ENCODE results near the gene SRCAP.

Gene SRCAP

DNA sequence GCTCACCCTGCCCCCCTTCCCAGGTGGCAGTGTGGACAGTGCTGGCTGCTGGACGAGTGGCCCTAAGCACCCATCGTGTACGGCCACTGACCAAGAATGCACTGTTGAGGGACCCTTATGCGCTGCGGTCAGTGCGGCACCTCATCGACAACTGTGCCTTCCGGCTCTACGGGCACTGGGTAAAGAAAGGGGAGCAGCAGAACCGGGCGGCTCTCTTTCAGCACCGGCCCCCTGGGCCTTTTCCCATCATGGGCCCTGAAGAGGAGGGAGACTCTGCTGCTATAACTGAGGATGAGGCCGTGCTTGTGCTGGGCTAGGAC, 57.8 kb downstream of the SRCAP start:
- DNase-seq (ENCODE audit: low read depth, low spot score), result no peak

DNA sequence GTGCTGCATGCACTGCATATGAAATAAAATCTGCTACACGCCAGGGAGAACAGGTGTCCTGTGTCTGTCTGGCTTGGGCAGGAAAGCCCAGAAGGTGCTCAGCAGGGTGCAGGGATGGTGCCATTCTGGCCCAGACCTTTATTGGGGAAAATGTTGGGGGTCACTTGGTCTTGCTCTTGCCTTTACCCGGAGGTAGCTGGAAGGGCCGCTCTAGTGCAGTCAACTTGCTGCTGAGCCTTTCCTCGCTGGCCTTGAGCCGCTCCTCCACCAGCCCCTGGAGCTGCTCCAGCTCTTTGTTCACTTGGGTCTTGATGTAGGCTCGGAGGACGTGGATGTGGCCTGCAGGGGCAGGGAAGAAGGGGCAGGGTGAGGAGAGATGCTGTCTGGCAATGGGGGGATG, 58.3 kb downstream of the SRCAP start:
- no peak for DNase-seq (ENCODE audit: low read depth, low spot score)

DNA sequence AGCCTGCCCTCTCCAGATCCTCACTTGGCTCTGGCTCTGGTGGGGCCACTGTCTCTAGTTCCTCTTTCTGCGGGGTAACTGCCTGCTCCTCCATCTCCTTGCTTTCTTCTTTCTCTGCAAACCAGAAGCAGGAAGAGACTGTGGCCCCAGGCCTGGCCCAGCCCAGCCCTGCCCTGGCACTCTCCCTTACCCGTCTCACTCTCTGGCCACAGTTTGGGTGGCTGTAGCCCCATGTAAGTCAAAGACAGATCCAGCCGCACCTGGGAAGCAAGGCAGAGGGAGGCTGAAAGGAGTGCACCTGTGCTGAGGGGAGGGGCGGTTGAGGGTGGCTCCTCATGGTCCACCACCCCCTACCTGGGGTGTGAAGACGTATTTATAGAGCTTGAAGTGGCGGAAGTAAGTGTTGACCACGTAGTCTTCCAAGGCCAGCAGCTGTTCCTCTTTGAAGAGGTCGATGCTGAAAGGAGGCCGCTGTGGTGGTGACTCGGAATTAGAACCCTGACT, 60.1 kb downstream of the SRCAP start:
- DNase-seq (ENCODE audit: low read depth, low spot score), result no peak

DNA sequence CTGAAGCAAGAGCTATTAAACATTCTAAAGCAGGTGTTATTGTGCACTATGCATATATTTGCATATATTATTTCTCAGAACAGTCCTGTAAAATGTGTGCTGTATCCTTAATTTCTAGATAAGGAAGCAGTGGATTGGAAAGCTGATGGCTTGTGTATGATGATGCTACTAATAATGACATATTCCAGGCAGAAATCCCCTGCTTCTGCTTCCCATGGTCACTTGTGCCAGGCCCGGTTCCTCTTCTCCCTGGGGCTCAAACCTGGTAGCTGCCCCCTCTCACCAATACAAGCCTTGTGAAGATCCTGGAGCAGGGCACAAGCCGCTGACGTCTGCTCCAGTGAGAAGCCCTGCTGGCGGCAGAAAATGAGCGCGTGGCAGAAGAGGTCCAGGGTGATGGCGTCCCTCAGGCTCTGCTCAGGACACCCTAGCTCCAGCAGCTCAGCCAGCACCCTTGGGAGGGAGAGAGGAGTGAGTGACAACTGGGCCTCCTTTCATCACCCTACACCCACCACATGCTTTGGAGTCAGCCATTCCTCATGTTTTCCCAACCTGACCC, 61.1 kb downstream of the SRCAP start:
- no peak for DNase-seq (ENCODE audit: low read depth, low spot score)

DNA sequence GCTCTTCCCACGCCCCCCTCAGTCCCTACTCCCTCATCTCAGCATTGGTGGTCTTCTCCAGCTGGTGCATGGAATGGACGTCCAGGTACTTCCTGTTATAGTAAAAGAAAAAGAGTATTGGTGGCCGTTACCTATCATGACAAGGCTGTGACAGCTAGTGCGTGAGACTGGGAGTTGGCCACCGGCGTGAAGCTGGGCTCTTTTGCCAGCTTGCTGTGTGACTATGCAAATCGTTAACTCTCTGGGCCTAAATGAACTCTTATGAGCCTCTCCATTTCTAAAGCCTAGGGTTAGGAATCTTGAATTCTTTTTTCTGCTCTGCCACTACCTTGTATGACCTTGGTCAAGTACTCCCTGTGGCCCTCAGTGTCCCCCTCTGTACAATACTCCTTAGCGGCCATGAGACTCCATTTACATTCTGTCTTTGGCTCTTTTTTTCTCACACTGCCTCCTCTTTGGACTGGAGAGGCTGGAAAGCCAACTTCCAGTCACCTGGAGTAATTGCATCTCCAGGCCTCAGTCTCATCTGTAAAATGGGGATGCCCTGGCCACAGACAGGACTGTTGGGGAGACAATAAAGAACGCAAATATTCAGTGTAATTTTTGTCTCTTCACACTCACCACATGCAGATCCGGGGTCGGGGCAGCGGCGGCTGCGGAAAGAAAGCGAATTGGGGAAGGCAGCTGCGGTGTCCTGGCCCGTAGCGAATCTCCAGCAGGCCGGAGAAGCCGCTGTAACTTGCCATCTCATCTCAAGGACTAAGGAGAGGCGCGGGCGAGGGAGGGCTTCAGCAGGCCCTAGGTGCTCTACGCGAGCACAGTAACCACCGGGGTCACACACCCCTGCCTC, 61.8 kb downstream of the SRCAP start:
- DNase-seq (ENCODE audit: low read depth, low spot score), result no peak

DNA sequence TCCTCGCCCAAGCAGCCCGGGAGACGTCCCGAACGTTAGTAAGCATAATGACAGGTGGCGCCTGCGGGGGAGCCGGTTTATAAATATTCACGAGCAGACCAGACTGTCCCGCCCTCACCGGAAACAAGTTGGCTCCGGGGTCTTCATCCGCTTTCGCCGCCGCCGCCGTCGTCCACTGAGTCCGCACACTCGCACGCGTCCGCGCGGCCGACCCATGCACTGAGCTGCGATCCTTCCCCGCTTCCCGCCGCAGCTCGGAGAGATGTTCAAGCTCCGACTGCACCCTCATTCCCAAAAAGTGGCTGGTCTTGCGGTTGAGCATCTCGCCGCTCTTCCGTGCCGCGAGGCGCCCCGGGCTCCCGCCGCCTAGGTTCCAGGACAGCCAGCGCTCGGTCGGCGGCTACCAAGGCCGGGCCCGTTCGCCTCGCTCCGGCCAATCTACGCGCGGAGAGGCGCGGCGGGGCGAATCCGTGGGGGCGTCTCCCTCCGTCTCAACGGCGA, 62.5 kb downstream of the SRCAP start:
- DNase-seq (ENCODE audit: low read depth, low spot score), result peak; percentile 14

DNA sequence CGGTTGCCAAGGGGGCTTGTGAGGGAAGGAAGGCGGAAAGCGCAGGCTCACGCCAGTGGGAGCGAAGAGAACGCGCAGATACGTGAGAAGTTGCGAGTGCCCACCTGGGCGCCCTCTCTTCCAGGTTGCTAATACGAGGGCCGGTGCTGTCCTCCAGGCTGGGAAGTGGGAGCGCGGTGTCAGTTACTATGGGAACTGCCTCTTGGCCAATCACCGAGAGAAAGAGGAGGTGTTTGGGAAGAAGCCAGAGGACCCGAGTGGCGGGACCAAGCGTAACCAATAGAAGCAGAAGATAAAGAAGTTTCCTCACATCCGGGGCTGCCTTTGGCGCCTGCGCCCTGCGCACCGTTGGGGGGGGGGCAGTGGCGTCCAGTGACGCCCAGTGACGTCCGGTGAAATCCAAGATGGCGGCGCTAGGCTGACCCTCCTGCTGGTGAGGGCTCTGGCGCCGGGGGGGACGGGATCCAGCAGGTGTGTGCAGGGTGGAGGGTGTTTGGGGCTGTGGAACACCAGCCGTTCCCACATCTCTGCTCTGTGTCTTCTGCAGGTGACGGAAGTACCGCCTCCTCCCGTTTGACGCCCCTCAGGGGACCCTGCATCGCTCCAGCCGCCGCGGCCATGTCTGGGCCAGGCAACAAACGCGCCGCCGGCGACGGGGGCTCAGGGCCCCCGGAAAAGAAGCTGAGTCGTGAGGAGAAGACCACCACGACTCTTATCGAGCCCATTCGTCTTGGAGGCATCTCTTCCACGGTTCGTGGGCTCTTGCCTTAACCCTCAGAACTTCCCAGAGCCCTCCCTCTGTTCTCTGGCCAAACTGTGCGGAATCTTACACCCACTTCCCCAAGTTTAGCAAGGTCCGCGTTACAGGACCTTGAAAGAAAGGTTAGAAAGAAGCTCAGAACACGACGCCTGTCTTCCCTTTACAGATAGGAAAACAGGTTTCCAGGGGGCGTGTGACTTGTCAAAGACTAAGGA, 63.2 kb downstream of the SRCAP start, which contains the start of the genes CFAP119 and RNF40:
TSS of gene CFAP119 (minus strand) at position 135 of the 975 bp plus-strand sequence. CDS start 314 bp downstream, outside the sequence.
TSS of gene RNF40 (plus strand) at position 395 of the 975 bp plus-strand sequence. CDS start at position 619, 224 bp downstream.
- DNase-seq (ENCODE audit: low read depth, low spot score), result peak; percentile 82

DNA sequence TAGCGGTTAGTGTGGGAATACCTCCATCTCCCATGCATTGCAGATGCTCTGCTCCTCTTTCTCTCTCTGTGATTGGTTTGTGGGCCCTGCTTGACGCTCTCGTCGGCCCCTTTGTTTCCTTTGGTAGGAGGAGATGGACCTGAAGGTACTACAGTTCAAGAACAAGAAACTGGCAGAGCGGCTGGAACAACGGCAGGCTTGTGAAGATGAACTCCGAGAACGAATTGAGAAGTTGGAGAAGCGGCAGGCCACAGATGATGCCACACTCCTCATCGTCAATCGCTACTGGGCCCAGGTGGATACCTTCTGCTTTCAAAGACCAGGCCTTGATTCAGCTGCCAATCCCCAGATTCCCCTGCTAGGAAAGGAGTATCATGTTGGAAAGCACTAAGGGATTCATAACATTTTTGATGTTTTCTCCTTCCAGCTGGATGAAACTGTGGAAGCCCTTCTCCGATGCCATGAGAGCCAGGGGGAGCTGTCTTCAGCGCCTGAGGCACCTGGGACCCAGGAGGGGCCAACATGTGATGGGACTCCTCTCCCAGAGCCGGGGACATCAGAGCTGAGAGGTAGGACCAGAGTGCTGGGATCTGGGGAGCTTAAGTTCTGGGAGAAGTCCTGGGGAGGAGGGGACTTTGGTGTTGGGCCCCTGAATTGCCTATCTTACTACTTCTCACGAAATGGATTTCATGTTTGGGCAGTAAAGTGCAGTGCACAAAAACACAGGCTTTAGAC, 64.2 kb downstream of the SRCAP start:
- DNase-seq (ENCODE audit: low read depth, low spot score), result no peak

DNA sequence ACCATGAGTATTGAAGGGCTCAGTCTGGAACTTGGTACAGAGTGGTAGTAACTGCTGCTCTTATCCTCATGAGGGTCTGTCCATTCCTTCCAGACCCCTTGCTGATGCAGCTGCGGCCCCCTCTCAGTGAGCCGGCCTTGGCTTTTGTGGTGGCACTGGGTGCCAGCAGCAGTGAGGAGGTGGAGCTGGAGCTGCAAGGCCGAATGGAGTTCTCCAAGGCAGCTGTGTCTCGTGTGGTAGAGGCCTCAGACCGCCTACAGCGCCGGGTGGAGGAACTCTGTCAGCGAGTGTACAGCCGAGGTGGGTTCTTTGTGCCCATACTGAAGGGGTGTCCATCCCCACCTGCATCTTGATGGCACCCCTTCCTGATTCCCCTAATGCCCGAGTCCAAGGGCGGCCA, 65.1 kb downstream of the SRCAP start:
- no peak for DNase-seq (ENCODE audit: low read depth, low spot score)

DNA sequence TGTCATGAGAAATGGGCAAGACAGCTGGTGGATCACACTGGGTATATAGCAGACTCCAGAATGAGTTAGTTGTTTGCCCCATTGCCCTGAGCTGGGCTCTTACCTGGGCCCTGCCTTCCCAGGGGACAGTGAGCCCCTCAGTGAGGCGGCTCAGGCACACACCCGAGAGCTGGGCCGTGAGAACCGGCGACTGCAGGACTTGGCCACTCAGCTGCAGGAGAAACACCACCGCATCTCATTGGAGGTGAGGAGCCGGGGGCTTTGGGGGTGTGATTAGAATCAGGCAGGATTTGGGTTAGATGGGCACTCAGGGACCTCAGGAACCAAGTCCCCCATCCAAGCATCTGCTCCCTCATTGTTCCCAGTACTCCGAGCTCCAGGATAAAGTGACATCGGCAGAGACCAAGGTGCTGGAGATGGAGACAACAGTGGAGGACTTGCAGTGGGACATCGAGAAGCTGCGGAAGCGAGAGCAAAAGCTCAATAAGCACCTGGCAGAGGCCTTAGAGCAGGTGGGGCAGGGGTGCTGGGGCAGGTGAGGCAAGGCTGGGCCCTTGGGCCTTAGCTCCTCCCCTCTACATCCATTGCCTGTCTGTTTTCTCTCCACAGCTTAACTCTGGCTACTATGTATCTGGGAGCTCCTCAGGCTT, 66.0 kb downstream of the SRCAP start:
- DNase-seq (ENCODE audit: low read depth, low spot score), result no peak

DNA sequence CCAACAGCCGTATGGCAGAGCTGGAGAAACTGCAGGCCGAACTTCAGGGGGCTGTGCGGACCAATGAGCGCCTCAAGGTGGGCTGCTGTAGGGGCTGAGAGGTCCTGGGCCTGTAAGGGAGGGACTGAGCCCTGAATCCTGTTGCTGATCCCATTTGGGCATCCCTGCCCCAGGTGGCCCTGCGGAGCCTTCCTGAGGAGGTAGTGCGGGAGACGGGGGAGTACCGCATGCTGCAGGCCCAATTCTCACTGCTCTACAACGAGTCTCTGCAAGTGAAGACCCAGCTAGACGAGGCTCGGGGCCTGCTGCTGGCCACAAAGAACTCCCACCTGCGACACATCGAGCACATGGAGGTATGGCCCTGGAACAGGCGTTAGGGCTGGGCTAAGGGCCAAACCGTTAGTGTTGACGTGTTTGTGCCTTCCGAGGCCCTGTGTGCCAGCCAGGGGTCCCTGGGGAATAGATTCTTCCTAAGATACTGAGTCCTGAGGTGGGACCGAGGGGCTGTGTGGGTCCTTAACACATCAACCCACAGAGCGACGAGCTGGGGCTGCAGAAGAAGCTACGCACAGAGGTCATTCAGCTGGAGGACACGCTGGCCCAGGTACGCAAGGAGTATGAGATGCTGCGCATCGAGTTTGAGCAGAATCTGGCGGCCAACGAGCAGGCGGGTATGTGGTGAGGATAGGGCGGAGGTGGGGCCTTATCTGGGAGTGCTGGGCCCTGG, 67.4 kb downstream of the SRCAP start:
- no peak for DNase-seq (ENCODE audit: low read depth, low spot score)

DNA sequence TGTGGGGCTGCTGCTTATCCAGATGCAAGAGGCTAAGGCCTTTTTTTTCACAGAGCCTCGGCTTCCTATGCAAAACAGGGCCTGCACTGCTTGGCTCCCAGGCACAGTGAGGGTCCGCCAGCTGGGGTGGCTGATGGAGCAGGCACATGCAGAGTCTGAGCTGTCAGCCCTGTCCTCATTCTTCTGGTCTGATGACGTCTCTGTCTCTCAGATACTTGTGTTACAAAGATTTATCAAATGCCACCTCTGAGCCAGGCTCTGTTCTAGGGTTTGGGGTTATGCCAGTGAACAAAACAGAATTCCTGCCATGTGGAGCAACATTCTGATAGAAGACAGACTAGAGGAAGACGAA, 67.9 kb downstream of the SRCAP start:
- DNase-seq (ENCODE audit: low read depth, low spot score), result no peak

DNA sequence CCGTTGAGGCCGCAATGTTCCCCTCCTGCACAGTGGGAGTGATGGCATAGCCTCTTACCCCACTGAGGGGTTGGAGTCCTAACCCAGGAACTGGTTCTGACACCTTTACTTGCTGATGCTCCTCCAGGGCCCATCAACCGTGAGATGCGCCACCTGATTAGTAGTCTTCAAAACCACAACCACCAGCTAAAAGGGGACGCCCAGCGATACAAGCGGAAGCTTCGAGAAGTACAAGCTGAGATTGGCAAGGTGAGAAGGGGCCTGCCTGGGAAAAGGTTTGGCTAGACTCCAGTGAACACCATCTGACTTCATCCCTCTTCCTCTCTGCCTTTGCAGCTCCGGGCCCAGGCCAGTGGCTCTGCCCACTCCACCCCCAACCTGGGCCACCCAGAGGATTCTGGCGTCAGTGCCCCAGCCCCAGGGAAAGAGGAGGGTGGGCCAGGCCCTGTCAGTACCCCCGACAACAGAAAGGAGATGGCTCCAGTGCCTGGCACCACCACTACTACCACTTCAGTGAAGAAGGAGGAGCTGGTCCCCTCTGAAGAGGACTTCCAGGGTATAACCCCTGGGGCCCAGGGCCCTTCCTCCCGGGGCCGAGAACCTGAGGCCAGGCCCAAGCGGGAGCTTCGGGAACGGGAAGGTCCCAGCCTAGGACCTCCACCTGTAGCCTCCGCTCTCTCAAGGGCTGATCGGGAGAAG, 68.9 kb downstream of the SRCAP start:
- DNase-seq (ENCODE audit: low read depth, low spot score), result no peak

DNA sequence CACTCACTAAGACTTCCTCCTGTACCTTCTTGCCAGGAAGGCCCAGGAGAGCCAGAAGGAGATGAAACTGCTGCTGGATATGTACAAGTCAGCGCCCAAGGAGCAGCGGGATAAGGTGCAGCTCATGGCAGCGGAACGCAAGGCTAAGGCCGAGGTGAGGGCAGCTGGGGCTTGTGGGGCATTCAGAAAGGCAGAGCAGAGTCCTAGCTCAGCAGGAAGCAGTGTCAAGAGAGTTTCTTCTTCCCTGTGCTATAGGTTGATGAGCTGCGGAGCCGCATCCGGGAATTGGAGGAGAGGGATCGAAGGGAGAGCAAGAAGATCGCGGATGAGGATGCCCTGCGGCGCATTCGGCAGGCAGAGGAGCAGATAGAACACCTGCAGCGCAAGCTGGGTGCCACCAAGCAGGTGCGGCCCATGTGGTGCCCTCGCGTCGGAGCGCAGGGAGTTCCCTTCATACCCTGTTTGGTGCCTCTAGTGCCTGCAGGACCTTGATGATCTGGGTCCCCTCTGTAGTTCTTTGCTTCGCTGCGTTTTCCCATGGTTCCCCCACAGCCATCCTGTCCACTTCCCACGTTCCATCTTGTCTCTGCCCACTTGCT, 69.7 kb downstream of the SRCAP start:
- no peak for DNase-seq (ENCODE audit: low read depth, low spot score)

DNA sequence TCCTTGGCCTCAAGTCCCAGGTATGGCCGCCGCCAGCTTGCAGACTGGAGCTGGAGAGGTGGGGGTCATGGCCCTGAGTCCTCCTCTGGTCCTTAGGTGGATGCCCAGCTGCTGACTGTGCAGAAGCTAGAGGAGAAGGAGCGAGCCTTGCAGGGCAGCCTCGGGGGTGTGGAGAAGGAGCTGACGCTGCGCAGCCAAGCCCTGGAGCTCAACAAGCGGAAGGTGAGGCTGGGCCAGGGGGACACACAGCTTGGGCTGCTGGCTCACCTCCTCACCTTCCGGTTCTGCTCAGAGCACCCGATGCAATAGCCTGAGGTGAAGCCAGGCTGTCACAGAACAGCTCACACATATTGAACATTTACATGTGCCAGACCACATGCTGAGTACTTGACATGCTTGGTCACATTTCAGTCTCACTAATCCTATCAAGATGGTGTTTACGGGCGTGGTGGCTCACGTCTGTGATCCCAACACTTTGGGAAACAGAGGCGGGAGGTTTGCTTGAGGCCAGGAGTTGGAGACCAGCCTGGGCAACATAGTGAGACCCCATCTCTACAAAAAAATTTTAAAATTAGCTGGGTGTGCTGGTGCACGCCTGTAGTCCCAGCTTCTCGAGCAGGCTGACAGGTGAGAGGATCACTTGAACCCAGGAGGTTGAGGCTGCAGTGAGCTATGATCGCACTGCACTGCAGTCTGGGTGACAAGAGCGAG, 70.6 kb downstream of the SRCAP start:
- DNase-seq (ENCODE audit: low read depth, low spot score), result no peak

DNA sequence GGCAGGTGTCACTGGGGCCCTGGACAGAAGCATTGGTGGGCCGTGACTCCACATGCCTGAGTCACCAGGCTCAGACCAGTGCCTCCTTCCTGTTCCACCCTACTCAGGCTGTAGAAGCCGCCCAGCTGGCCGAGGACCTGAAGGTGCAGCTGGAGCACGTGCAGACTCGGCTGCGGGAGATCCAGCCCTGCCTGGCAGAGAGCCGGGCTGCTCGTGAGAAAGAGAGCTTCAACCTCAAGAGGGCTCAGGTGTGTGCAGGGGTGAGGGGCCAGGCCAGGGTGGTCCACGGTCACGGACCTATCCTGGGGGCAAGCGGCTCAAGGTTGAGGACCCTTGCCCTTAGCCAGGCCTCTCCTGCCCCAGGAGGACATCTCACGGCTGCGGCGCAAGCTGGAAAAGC, 72.8 kb downstream of the SRCAP start:
- no peak for DNase-seq (ENCODE audit: low read depth, low spot score)

DNA sequence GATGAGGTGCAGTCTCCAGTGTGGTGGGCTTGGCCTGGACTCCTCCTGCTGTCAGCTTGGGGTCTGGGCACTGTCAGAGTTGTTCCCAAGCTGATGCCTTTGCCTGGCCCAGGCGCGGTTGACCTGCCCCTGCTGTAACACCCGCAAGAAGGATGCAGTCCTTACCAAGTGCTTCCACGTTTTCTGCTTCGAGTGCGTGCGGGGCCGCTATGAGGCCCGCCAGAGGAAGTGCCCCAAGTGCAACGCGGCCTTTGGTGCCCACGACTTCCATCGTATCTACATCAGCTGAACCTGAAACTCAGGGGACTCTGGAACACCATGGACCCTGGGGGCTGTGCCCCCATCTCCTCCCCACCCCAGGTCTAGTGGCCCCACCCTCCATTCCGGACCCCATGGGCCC, 74.9 kb downstream of the SRCAP start:
- DNase-seq (ENCODE audit: low read depth, low spot score), result no peak
